Nephron (organoid): ENCODE results near the gene IQSEC1.

Source experiments
- H3K27ac Mint-ChIP-seq, 3 experiments: 2 replicates each; pipeline ENCODE4 v1.8.0; 2020; ENCODE audit warnings: mixed read lengths in 3 of 3, mild to moderate bottlenecking in 2 of 3, moderate library complexity in 1 of 3
- H3K27me3 Mint-ChIP-seq: 2 replicates; pipeline ENCODE4 v1.8.0; 2021; ENCODE audit warnings: low read depth, mild to moderate bottlenecking, moderate library complexity, mixed read lengths
- H3K36me3 Mint-ChIP-seq: 2 replicates; pipeline ENCODE4 v1.8.0; 2020; ENCODE audit warnings: low read depth, mixed read lengths
- H3K4me1 Mint-ChIP-seq: 2 replicates; pipeline ENCODE4 v1.8.0; 2020; ENCODE audit warnings: mixed read lengths
- H3K4me3 Mint-ChIP-seq, 3 experiments: 2 replicates each; pipeline ENCODE4 v1.8.0; 2020; ENCODE audit warnings: mild to moderate bottlenecking in 3 of 3, mixed read lengths in 3 of 3, moderate library complexity in 2 of 3
- H3K9me3 Mint-ChIP-seq: 2 replicates; pipeline ENCODE4 v1.8.0; 2020; ENCODE audit warnings: mixed read lengths
- CTCF ChIP-seq, 3 experiments: fragments of 200-600 bp; sonication (generic); IDR thresholded peaks; one replicate each; pipeline ENCODE4 v1.5.0; 2021; ENCODE audit warnings: antibody characterized with exemption in 3 of 3; ENCODE audit not compliant: unreplicated experiment in 3 of 3

Gene IQSEC1

GRCh38 chr3:12946649-12947316, 126.4 kb downstream of the IQSEC1 start:
- no peaks in the 10 kb centered on the region for H3K27me3 Mint-ChIP-seq
- H3K4me3 Mint-ChIP-seq, result no peak overlapping the region
- no peaks in the 10 kb centered on the region for H3K36me3 Mint-ChIP-seq
- TF ChIP-seq CTCF (IDR thresholded peaks at IDR 0.05; ENCODE audit: unreplicated experiment in 3 of 3), result no peak
- H3K9me3 Mint-ChIP-seq, result no peaks in the 10 kb centered on the region
- peaks cover 66% of the 10 kb centered on the region for H3K4me1 Mint-ChIP-seq
- peak overlapping the region in 2 of 3 experiments; percentile 58 to 64 for H3K27ac Mint-ChIP-seq

GRCh38 chr3:12946251-12946648, 127.0 kb downstream of the IQSEC1 start:
- Mint-ChIP-seq H3K9me3 (no peaks in the 10 kb centered on the region), H3K4me1 (peaks cover 61% of the 10 kb centered on the region), H3K36me3 (no peaks in the 10 kb centered on the region), H3K27me3 (no peaks in the 10 kb centered on the region), H3K27ac (peak overlapping the region; percentile 44 to 64 (median 58)), H3K4me3 (no peak overlapping the region)
- TF ChIP-seq CTCF (IDR thresholded peaks at IDR 0.05; ENCODE audit: unreplicated experiment in 3 of 3), result no peak

- no peak for TF ChIP-seq CTCF (IDR thresholded peaks at IDR 0.05; ENCODE audit: unreplicated experiment in 3 of 3)
- H3K4me1 Mint-ChIP-seq, result peaks cover 62% of the 10 kb centered on the region
- peak overlapping the region in 1 of 3 experiments; percentile 48 for H3K4me3 Mint-ChIP-seq
- peaks cover 4% of the 10 kb centered on the region for H3K36me3 Mint-ChIP-seq
- H3K27ac Mint-ChIP-seq, result peak overlapping the region; percentile 81 to 94 (median 88)
- H3K27me3 Mint-ChIP-seq, result no peaks in the 10 kb centered on the region
- H3K9me3 Mint-ChIP-seq, result no peaks in the 10 kb centered on the region
Observed at GRCh38 chr3:12944849-12945248, 128.4 kb downstream of the IQSEC1 start.

GRCh38 chr3:12944413-12944812, 128.8 kb downstream of the IQSEC1 start:
- H3K27ac Mint-ChIP-seq, result peak overlapping the region; percentile 81 to 94 (median 88)
- H3K4me1 Mint-ChIP-seq, result peaks cover 65% of the 10 kb centered on the region
- no peaks in the 10 kb centered on the region for H3K27me3 Mint-ChIP-seq
- H3K36me3 Mint-ChIP-seq, result peaks cover 8% of the 10 kb centered on the region
- no peak for TF ChIP-seq CTCF (IDR thresholded peaks at IDR 0.05; ENCODE audit: unreplicated experiment in 3 of 3)
- no peaks in the 10 kb centered on the region for H3K9me3 Mint-ChIP-seq
- H3K4me3 Mint-ChIP-seq, result peak overlapping the region in 1 of 3 experiments; percentile 48

GRCh38 chr3:12943124-12944021, 129.9 kb downstream of the IQSEC1 start:
- no peak for TF ChIP-seq CTCF (IDR thresholded peaks at IDR 0.05; ENCODE audit: unreplicated experiment in 3 of 3)
- Mint-ChIP-seq H3K4me3 (no peak overlapping the region), H3K27me3 (no peaks in the 10 kb centered on the region), H3K27ac (peak overlapping the region in 2 of 3 experiments; percentile 42 to 44), H3K4me1 (peaks cover 69% of the 10 kb centered on the region), H3K36me3 (peaks cover 9% of the 10 kb centered on the region), H3K9me3 (no peaks in the 10 kb centered on the region)
